K562 treated with DMSO at 1 percent for 12 hours (cell line): Measurements from ENCODE around the gene ARSH. TPM values are rescaled to one million over a fixed set of nuclear protein-coding genes. Genes with fewer than 3 reads are reported as not detected.

Source experiments
- total RNA-seq: library from RNA; unstranded; fragments of 300-600 nt; gene quantifications from 2 replicates; pipeline ENCODE4 v1.2.3, GENCODE V29; 2022; ENCODE audit not compliant: insufficient read depth

ARSH gene, protein sequence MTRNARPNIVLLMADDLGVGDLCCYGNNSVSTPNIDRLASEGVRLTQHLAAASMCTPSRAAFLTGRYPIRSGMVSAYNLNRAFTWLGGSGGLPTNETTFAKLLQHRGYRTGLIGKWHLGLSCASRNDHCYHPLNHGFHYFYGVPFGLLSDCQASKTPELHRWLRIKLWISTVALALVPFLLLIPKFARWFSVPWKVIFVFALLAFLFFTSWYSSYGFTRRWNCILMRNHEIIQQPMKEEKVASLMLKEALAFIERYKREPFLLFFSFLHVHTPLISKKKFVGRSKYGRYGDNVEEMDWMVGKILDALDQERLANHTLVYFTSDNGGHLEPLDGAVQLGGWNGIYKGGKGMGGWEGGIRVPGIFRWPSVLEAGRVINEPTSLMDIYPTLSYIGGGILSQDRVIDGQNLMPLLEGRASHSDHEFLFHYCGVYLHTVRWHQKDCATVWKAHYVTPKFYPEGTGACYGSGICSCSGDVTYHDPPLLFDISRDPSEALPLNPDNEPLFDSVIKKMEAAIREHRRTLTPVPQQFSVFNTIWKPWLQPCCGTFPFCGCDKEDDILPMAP
- not detected in 2 replicates for total RNA-seq

DNA sequence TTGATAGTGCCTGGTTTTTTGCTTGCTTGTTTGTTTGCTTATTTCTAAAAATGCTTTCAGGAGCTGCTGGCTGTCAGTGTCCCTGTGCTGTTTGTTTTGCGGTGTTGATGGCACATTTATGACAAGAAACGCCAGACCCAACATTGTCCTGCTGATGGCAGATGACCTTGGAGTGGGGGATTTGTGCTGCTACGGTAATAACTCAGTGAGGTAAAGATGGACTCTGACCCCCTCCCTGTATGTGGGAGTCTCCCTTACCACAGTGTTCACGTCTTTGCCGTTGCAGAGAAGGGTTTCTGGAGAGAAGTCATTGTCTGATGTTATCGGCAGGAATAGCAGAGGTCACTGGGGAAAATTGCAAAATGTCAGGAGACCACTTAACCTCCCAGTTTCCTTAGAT is at the start of gene ARSH:
Gene ARSH, plus strand, starts transcription at position 52 of the 400 bp plus-strand sequence. Its CDS starts 67 bp downstream, at position 119.

Other genes starting within 250 kb of the ARSH start
- 4.9 and 12.8 TPM in 2 replicates for gene GYG2, start 177.6 kb upstream of the ARSH start, total RNA-seq
- gene ARSD, start 77.2 kb upstream of the ARSH start, total RNA-seq, result 0.96 and 1.2 TPM in 2 replicates
- gene ARSF, start 34.9 kb downstream of the ARSH start, total RNA-seq, result not detected in 2 replicates